ENCODE data around the gene LCN10. TPM values are rescaled to one million over a fixed set of nuclear protein-coding genes. Genes with fewer than 3 reads are reported as not detected.

LCN10 gene
- total and polyA plus RNA-seq, 2 of the 13 experiments (the other 11 are each of a cell fraction or from before 2014, with no cell fraction given): 0.53 to 0.61 TPM

- TF ChIP-seq IRF9 (CRISPR knock-in tag; IDR thresholded peaks at IDR 0.05; ENCODE audit: borderline replicate concordance): no peak
- no peak for TF ChIP-seq ZNF318 (CRISPR knock-in tag; IDR thresholded peaks at IDR 0.05)
- TF ChIP-seq POLR2AphosphoS5 (IDR thresholded peaks at IDR 0.05; ENCODE audit: low read depth, low read length): peak; percentile 30; the same call in 1 of the 2 replicates
- TF ChIP-seq ZFP41 (CRISPR knock-in tag; IDR thresholded peaks at IDR 0.05; ENCODE audit: borderline replicate concordance): no peak
- no peak for TF ChIP-seq ISX (CRISPR knock-in tag; conservative IDR thresholded peaks at IDR 0.05)
- TF ChIP-seq KDM5B (CRISPR knock-in tag; IDR thresholded peaks at IDR 0.05; ENCODE audit: borderline replicate concordance): peak; percentile 67; the same call in 1 of the 2 replicates
- TF ChIP-seq ETV5 (CRISPR knock-in tag; IDR thresholded peaks at IDR 0.05; ENCODE audit: borderline replicate concordance): no peak
- TF ChIP-seq ZNF841 (CRISPR knock-in tag; IDR thresholded peaks at IDR 0.05; ENCODE audit: borderline replicate concordance): no peak
- TF ChIP-seq LBX2 (CRISPR knock-in tag; IDR thresholded peaks at IDR 0.05; ENCODE audit: borderline replicate concordance): no peak
- no peak for TF ChIP-seq ZMYM3 (CRISPR knock-in tag; IDR thresholded peaks at IDR 0.05)
- TF ChIP-seq SOX5 (CRISPR knock-in tag; IDR thresholded peaks at IDR 0.05; ENCODE audit: borderline replicate concordance): no peak
- TF ChIP-seq ZNF781 (CRISPR knock-in tag; IDR thresholded peaks at IDR 0.05; ENCODE audit: borderline replicate concordance, not compliant biosample characterization): no peak
- no peak for TF ChIP-seq NFIB (CRISPR knock-in tag; IDR thresholded peaks at IDR 0.05; ENCODE audit: borderline replicate concordance)
- no peak for TF ChIP-seq ZNF883 (CRISPR knock-in tag; IDR thresholded peaks at IDR 0.05; ENCODE audit: not compliant biosample characterization)
- no peak for TF ChIP-seq CBX2 (IDR thresholded peaks at IDR 0.05; ENCODE audit: low read depth, low read length)
- TF ChIP-seq CBX2 (CRISPR knock-in tag; IDR thresholded peaks at IDR 0.05; ENCODE audit: low read depth): no peak
- TF ChIP-seq REST (IDR thresholded peaks at IDR 0.05; ENCODE audit: borderline replicate concordance in 1 of 2, low read depth in 1 of 2, low read length in 2 of 2): no peak; a peak in 1 of 4 replicates
Observed at GRCh38 chr9:136777359-136777758, 34.6 kb upstream of the LCN10 start (continued).
